Measurements from ENCODE around the gene TNPO2.
A peak's percentile ranks its signal among the peaks of the same experiment; 100 is the strongest.

- peak; percentile 55 for TF ChIP-seq CTCF (conservative IDR thresholded peaks at IDR 0.05; ENCODE audit: low read length)
- TF ChIP-seq EZH2phosphoT487 (IDR thresholded peaks at IDR 0.05; ENCODE audit: borderline replicate concordance): no peak
Measured at GRCh38 chr19:12766051-12766521, 42.4 kb upstream of the TNPO2 start.
